WTC11 (cell line): ENCODE results near the gene KCNMA1. TPM values are rescaled to one million over a fixed set of nuclear protein-coding genes. Genes with fewer than 3 reads are reported as not detected.

Source experiments
- ATF2 ChIP-seq: sonication (generic); formaldehyde crosslinking; IDR thresholded peaks from 2 replicates; pipeline ENCODE4 v1.8.1; 2022; ENCODE audit warnings: low read depth, missing genetic modification reagents, borderline replicate concordance
- CDX4 ChIP-seq: fragments of 250-450 bp; sonication (Bioruptor Pico); IDR thresholded peaks from 2 replicates; pipeline ENCODE4 v1.9.0; 2021; ENCODE audit warnings: moderate library complexity, mild to moderate bottlenecking, inconsistent platforms, borderline replicate concordance
- FOXP1 ChIP-seq: sonication (generic); formaldehyde crosslinking; IDR thresholded peaks from 2 replicates; pipeline ENCODE4 v1.8.0; 2022; ENCODE audit warnings: missing genetic modification reagents, mild to moderate bottlenecking, moderate library complexity, borderline replicate concordance
- FOXP4 ChIP-seq: sonication (generic); formaldehyde crosslinking; IDR thresholded peaks from 2 replicates; pipeline ENCODE4 v1.8.0; 2022; ENCODE audit warnings: mild to moderate bottlenecking, missing genetic modification reagents
- GTF2I ChIP-seq: fragments of 250-450 bp; sonication (Bioruptor Pico); conservative IDR thresholded peaks from 2 replicates; pipeline ENCODE4 v1.4.0; 2021; ENCODE audit warnings: mild to moderate bottlenecking
- NR1H2 ChIP-seq: sonication (generic); formaldehyde crosslinking; IDR thresholded peaks from 2 replicates; pipeline ENCODE4 v1.9.0; 2021; ENCODE audit warnings: mild to moderate bottlenecking, moderate library complexity, missing genetic modification reagents
- NR2C2 ChIP-seq: sonication (generic); formaldehyde crosslinking; IDR thresholded peaks from 2 replicates; pipeline ENCODE4 v1.8.0; 2022; ENCODE audit warnings: mild to moderate bottlenecking, missing genetic modification reagents
- NR3C1 ChIP-seq: sonication (generic); formaldehyde crosslinking; conservative IDR thresholded peaks from 2 replicates; pipeline ENCODE4 v1.8.1; 2023; ENCODE audit warnings: low read depth, mild to moderate bottlenecking, missing genetic modification reagents
- PRDM15 ChIP-seq: sonication (generic); formaldehyde crosslinking; IDR thresholded peaks from 2 replicates; pipeline ENCODE4 v1.8.0; 2022; ENCODE audit warnings: missing genetic modification reagents
- ZNF281 ChIP-seq: sonication (generic); formaldehyde crosslinking; IDR thresholded peaks from 2 replicates; pipeline ENCODE4 v1.8.0; 2023; ENCODE audit warnings: mild to moderate bottlenecking, missing genetic modification reagents
- ZNF423 ChIP-seq: fragments of 250-450 bp; sonication (Bioruptor Pico); IDR thresholded peaks from 2 replicates; pipeline ENCODE4 v2.1.2; 2022; ENCODE audit warnings: mild to moderate bottlenecking, moderate library complexity
- ZNF532 ChIP-seq: fragments of 250-450 bp; sonication (Bioruptor Pico); IDR thresholded peaks from 2 replicates; pipeline ENCODE4 v1.9.0; 2021; ENCODE audit warnings: mild to moderate bottlenecking, borderline replicate concordance
- total RNA-seq: library from RNA; stranded (reverse); gene quantifications from 3 replicates; pipeline ENCODE4 v1.2.3, GENCODE V29; 2021
- TF ChIP-seq, protein P1 (sequence below): sonication (generic); formaldehyde crosslinking; IDR thresholded peaks from 2 replicates; pipeline ENCODE4 v1.8.0; 2022; ENCODE audit warnings: mild to moderate bottlenecking, missing genetic modification reagents
- TF ChIP-seq, protein P2 (sequence below): sonication (generic); formaldehyde crosslinking; IDR thresholded peaks from 2 replicates; pipeline ENCODE4 v1.8.1; 2023; ENCODE audit warnings: mild to moderate bottlenecking, missing genetic modification reagents, moderate library complexity

The KCNMA1 gene
- total RNA-seq, 1 experiment from 2014 or later, result 7.3 TPM

DNA sequence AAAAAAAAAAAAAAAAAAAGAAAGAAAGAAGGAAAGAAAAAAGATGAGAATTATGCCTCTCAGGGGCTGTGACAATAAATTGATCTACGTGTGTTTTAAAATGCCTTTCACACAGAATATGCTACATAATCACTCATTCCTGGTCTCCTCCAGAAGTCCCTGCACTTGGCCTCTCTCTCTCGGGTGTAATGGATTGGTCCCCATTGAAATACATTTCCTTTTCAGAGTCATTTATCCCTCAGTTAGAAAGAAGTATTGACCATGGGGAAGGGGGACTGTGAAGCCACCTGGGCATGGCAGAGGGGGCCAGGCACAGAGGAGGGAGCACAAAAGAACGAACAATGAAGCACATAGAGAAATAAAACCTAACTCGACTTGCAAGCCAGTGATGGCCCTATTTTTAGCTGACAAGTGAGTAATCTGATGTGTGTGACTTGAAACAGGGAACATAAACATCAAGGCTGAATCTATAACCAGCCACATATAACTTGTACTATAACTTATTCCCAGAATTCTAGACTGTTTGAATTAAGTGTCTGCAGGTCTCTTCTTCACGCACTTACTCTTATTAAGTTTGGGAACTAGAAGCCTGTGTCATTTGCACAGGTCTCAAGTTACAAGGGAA, 490.8 kb downstream of the KCNMA1 start (continued):
- TF ChIP-seq PRDM15 (CRISPR knock-in tag) (no peak), FOXP4 (CRISPR knock-in tag) (no peak), ZNF532 (CRISPR knock-in tag) (no peak), ATF2 (CRISPR knock-in tag) (no peak), GTF2I (CRISPR knock-in tag) (no peak), NR2C2 (CRISPR knock-in tag) (no peak), CDX4 (no peak), NR3C1 (CRISPR knock-in tag) (no peak), NR1H2 (CRISPR knock-in tag) (no peak), ZNF423 (no peak), FOXP1 (no peak), ZNF281 (CRISPR knock-in tag) (no peak)
- TF ChIP-seq, protein P1, sequence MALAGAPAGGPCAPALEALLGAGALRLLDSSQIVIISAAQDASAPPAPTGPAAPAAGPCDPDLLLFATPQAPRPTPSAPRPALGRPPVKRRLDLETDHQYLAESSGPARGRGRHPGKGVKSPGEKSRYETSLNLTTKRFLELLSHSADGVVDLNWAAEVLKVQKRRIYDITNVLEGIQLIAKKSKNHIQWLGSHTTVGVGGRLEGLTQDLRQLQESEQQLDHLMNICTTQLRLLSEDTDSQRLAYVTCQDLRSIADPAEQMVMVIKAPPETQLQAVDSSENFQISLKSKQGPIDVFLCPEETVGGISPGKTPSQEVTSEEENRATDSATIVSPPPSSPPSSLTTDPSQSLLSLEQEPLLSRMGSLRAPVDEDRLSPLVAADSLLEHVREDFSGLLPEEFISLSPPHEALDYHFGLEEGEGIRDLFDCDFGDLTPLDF, result no peak
- TF ChIP-seq, protein P2, sequence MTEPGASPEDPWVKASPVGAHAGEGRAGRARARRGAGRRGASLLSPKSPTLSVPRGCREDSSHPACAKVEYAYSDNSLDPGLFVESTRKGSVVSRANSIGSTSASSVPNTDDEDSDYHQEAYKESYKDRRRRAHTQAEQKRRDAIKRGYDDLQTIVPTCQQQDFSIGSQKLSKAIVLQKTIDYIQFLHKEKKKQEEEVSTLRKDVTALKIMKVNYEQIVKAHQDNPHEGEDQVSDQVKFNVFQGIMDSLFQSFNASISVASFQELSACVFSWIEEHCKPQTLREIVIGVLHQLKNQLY (CRISPR knock-in tag), result no peak
